GM10248 (cell line): ENCODE results near the gene CALN1.

Source experiments
- CTCF ChIA-PET: fragments of 300-600 bp; sonication (Branson Sonifier 250); formaldehyde crosslinking; extraction: SDS; loops from one replicate; lab custom pipeline; 2021; ENCODE audit warnings: antibody characterized with exemption; lab: Yijun Ruan, JAX
- POLR2A ChIA-PET: fragments of 350-650 bp; sonication (Branson Sonifier 250); formaldehyde crosslinking; extraction: SDS; loops from one replicate; lab custom pipeline; 2020; ENCODE audit warnings: antibody characterized with exemption; lab: Yijun Ruan, JAX
- DNase-seq: peaks from one replicate; pipeline ENCODE4 v3.0.0; 2012; ENCODE audit errors: extremely low spot score
- TF ChIP-seq, protein P1 (sequence below): IDR thresholded peaks from 2 replicates; pipeline ENCODE4 v1.5.1; 2012; ENCODE audit warnings: mild to moderate bottlenecking, low read depth; ENCODE audit errors: extremely low read depth, missing control alignments, control extremely low read depth

CALN1 gene

DNA sequence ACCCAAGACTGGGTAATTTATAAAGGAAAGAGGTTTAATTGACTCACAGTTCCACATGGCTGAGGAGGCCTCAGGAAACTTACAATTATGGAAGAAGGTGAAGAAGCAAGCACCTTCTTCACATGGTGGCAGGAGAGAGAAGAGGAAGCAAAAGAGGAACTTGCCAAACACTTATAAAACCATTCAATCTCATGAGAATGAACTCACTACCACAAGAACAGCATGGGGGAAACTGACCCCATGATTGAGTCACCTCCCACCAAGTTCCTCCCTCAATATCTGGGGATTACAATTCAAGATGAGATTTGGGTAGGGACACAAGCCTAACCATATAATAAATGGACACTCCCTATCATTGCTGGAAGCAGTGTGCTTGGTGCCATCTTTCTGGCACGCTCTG, 506.3 kb downstream of the CALN1 start:
- TF ChIP-seq, protein P1, sequence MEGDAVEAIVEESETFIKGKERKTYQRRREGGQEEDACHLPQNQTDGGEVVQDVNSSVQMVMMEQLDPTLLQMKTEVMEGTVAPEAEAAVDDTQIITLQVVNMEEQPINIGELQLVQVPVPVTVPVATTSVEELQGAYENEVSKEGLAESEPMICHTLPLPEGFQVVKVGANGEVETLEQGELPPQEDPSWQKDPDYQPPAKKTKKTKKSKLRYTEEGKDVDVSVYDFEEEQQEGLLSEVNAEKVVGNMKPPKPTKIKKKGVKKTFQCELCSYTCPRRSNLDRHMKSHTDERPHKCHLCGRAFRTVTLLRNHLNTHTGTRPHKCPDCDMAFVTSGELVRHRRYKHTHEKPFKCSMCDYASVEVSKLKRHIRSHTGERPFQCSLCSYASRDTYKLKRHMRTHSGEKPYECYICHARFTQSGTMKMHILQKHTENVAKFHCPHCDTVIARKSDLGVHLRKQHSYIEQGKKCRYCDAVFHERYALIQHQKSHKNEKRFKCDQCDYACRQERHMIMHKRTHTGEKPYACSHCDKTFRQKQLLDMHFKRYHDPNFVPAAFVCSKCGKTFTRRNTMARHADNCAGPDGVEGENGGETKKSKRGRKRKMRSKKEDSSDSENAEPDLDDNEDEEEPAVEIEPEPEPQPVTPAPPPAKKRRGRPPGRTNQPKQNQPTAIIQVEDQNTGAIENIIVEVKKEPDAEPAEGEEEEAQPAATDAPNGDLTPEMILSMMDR = no peak
- POLR2A ChIA-PET = no interaction called here

DNA sequence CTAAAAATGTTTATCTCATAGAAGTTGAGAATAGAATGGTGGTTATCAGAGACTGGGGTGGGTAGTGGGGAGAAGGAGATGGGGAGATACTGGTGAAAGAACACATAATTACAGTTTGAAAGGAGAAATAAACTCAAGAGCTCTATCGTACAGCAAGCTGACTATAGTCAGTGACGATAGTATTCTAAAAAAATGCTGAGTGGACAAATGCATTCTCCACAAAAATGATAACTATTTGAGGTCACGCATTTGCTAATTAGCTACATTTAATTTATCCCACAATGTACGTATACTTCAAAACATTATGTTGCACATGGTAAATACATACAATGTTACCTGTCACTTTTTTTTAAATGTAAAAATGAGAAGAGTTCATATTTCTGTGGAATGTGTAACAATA, 507.7 kb downstream of the CALN1 start:
- ChIA-PET CTCF (interaction anchor here (1.1 to 1.5 kb wide), 2 partner anchors 9 to 10 kb away, joined by 3 to 4 read pairs; no protein-coding TSS in a partner anchor), POLR2A (no interaction called here)
- TF ChIP-seq, protein P1 = no peak
- DNase-seq = no peak

More for the DNA sequence above, 506.3 kb downstream of the CALN1 start:
- CTCF ChIA-PET = interaction anchor here (1.5 kb wide), 1 partner anchor 7 kb away, joined by 4 read pairs; no protein-coding TSS in a partner anchor
- DNase-seq = no peak

DNA sequence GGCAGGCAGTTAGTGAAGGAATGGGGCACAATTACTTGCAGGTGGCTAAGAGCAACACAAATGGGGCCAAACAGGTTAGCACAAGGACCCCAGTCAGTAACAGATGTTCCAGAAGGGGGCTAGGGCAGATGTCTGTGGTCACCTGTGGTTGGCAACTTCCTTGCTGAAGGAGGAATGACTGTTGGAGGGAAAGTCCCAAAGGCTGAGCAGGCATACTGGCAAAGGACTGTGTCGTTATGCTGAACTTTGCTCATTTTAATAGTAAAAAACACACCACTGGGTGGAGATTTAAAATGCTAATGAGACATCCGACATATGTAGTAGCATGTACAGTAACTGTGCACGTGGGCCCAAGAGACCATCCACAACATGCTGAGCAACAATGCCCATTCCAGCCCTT, 511.6 kb downstream of the CALN1 start:
- TF ChIP-seq, protein P1 = no peak

DNA sequence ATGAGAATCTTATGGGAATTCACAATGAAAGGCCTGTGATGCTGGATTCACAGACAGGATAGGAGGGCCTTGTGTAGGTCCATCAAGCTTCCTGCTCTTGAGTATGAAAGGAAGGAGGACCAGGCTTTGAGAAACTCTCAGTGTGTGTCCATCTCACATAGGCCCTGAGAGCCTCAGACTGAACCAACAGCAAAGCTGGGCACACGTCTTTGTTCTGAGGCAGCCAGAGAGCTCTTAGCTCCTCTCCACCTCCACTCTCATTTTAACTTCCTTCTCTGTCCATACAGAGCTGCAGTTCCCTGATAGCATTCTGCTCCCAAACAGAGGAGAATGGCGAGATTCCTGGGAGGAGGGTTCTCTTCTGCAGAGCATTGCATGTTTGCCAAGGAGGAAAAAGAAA, 515.6 kb downstream of the CALN1 start:
- POLR2A ChIA-PET = no interaction called here
- TF ChIP-seq, protein P1 = no peak
- no peak for DNase-seq
- CTCF ChIA-PET = no interaction called here

More for the DNA sequence above, 511.6 kb downstream of the CALN1 start:
- no peak for DNase-seq
- ChIA-PET POLR2A (no interaction called here), CTCF (no interaction called here)

DNA sequence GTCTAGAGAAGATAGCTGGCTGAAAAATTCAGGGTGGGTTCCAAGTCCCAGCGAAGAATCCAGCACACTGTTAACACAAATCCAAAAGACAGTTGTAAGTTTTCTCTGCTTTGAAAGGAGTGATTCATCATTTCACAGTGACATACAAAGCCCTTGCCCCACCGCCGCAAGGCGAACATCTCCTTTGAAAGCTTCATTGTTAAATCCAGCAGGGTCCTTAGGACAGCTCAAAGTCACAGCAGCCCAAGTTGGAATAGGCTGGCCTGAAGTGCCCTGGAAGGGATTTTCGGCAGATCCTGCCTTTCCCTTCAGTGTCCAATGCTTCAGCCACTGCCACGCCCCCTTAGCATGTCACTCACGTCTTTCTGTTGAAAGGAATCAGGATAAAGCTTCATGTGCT, 526.1 kb downstream of the CALN1 start:
- TF ChIP-seq, protein P1 = no peak
- ChIA-PET POLR2A (no interaction called here), CTCF (no interaction called here)
- no peak for DNase-seq

DNA sequence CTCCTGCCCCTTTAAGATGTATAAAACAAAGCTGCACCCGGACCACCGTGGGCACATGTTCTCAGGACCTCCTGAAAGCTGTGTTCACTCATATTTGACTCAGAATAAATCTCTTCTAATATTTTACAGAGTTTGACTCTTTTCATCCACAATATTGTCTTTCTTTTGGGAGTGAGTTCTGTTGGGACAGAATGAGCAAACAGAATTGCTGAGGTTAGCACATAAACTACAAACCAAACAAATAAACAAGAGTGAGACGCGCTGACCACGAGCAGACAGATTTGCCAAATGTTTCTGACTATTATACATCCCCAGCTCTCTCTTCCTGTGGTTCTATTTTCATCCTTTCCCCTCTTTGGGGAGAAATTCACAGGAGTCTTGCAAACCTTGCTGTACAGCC, 526.7 kb downstream of the CALN1 start:
- TF ChIP-seq, protein P1 = no peak
- DNase-seq = no peak
- POLR2A ChIA-PET = no interaction called here
- CTCF ChIA-PET = no interaction called here
